OCI-LY3 (cell line): ENCODE data around the gene LRRC55.

Source experiments
- H2AFZ ChIP-seq: fragments of 200-600, 300-600 bp; shearing (Covaris generic); 2 replicates; pipeline ENCODE4 v1.6.0; 2014; ENCODE audit warnings: antibody characterized with exemption, low read depth, low read length
- H3K27ac ChIP-seq: fragments of 200-600, 300-600 bp; sonication (generic); 2 replicates; pipeline ENCODE4 v1.5.1; 2014; ENCODE audit warnings: mild to moderate bottlenecking, low read length, moderate library complexity, mixed read lengths
- H3K27me3 ChIP-seq: fragments of 200-600, 300-600 bp; sonication (generic); 2 replicates; pipeline ENCODE4 v1.6.1; 2014; ENCODE audit warnings: low read depth, low read length, mixed read lengths
- H3K36me3 ChIP-seq: fragments of 200-600, 300-600 bp; sonication (generic); replicated peaks from 2 replicates; pipeline ENCODE3; 2014; ENCODE audit warnings: low read depth, low read length, mixed read lengths
- H3K4me1 ChIP-seq: fragments of 300-600, 200-600 bp; sonication (generic); 2 replicates; pipeline ENCODE4 v1.6.1; 2014; ENCODE audit warnings: low read length, mixed read lengths
- H3K4me2 ChIP-seq: fragments of 200-600, 300-600 bp; sonication (generic); 2 replicates; pipeline ENCODE4 v1.6.1; 2014; ENCODE audit warnings: low read length, mixed read lengths
- H3K4me3 ChIP-seq: fragments of 300-600, 200-600 bp; sonication (generic); 2 replicates; pipeline ENCODE4 v1.5.1; 2014; ENCODE audit warnings: antibody characterized with exemption, mild to moderate bottlenecking, low read length, moderate library complexity
- H3K79me2 ChIP-seq: fragments of 300-600, 200-600 bp; shearing (Covaris generic); 2 replicates; pipeline ENCODE4 v1.6.1; 2014; ENCODE audit warnings: mild to moderate bottlenecking, low read length, mixed read lengths
- H3K9ac ChIP-seq: fragments of 300-600, 200-600 bp; shearing (Covaris generic); 2 replicates; pipeline ENCODE4 v1.6.0; 2014; ENCODE audit warnings: mild to moderate bottlenecking, low read length, moderate library complexity
- H3K9me3 ChIP-seq: fragments of 200-600, 300-600 bp; shearing (Covaris generic); 2 replicates; pipeline ENCODE4 v1.6.1; 2014; ENCODE audit warnings: low read length, mixed read lengths; ENCODE audit not compliant: insufficient read depth
- H4K20me1 ChIP-seq: fragments of 200-600, 300-600 bp; sonication (generic); 2 replicates; pipeline ENCODE4 v1.6.1; 2016; ENCODE audit warnings: low read length, mixed read lengths; ENCODE audit not compliant: insufficient read depth
- CTCF ChIP-seq: fragments of 200-600, 300-600 bp; sonication (generic); IDR thresholded peaks from 2 replicates; pipeline ENCODE4 v1.5.1; 2014; ENCODE audit warnings: antibody characterized with exemption, low read length, low read depth
- EZH2phosphoT487 ChIP-seq: fragments of 200-600 bp; shearing (Covaris generic); IDR thresholded peaks from 2 replicates; pipeline ENCODE4 v1.6.1; 2018; ENCODE audit warnings: antibody characterized with exemption, mixed run types, low read depth

The LRRC55 gene

GRCh38 chr11:57237204-57237681 lies 55.5 kb downstream of the LRRC55 start, which contains the start of gene APLNR:
Gene APLNR (minus strand): TSS chr11:57237250. CDS start chr11:57237004, 246 bp downstream.
- no peak within 1 kb of the TSS for H3K9ac ChIP-seq
- H3K79me2 ChIP-seq, result no peaks in the 10 kb centered on the region
- peaks cover 58% of the 10 kb centered on the region for H3K27me3 ChIP-seq
- H3K27ac ChIP-seq, result no peak within 1 kb of the TSS
- no peaks in the 10 kb centered on the region for H3K36me3 ChIP-seq
- no peak within 1 kb of the TSS for H2AFZ ChIP-seq
- TF ChIP-seq CTCF (no peak), EZH2phosphoT487 (no peak)
- no peak within 1 kb of the TSS for H3K4me2 ChIP-seq
- H4K20me1 ChIP-seq, result no peaks in the 10 kb centered on the region
- no peak within 1 kb of the TSS for H3K4me3 ChIP-seq
- no peaks in the 10 kb centered on the region for H3K4me1 ChIP-seq
- no peaks in the 10 kb centered on the region for H3K9me3 ChIP-seq

- Histone ChIP-seq H3K27me3 (peaks cover 37% of the 10 kb centered on the region), H3K36me3 (no peaks in the 10 kb centered on the region), H3K4me2 (no peak overlapping the region), H4K20me1 (no peaks in the 10 kb centered on the region), H3K27ac (no peak overlapping the region), H2AFZ (no peak overlapping the region), H3K4me3 (no peak overlapping the region), H3K9ac (no peak overlapping the region), H3K9me3 (no peaks in the 10 kb centered on the region), H3K4me1 (no peaks in the 10 kb centered on the region), H3K79me2 (no peaks in the 10 kb centered on the region)
- no peak for TF ChIP-seq CTCF
- TF ChIP-seq EZH2phosphoT487, result no peak
Measured at GRCh38 chr11:57239348-57239747, 57.6 kb downstream of the LRRC55 start.

GRCh38 chr11:57240007-57240406 lies 58.3 kb downstream of the LRRC55 start:
- no peak overlapping the region for H3K27ac ChIP-seq
- H3K4me3 ChIP-seq, result no peak overlapping the region
- H3K27me3 ChIP-seq, result peaks cover 30% of the 10 kb centered on the region
- H3K9ac ChIP-seq, result no peak overlapping the region
- no peaks in the 10 kb centered on the region for H4K20me1 ChIP-seq
- H3K79me2 ChIP-seq, result no peaks in the 10 kb centered on the region
- H3K4me1 ChIP-seq, result no peaks in the 10 kb centered on the region
- no peak overlapping the region for H3K4me2 ChIP-seq
- no peaks in the 10 kb centered on the region for H3K9me3 ChIP-seq
- no peaks in the 10 kb centered on the region for H3K36me3 ChIP-seq
- H2AFZ ChIP-seq, result no peak overlapping the region
- TF ChIP-seq CTCF (no peak), EZH2phosphoT487 (no peak)

GRCh38 chr11:57240757-57241156 lies 59.0 kb downstream of the LRRC55 start:
- H3K36me3 ChIP-seq, result no peaks in the 10 kb centered on the region
- H3K27me3 ChIP-seq, result peaks cover 23% of the 10 kb centered on the region
- no peak overlapping the region for H2AFZ ChIP-seq

More at GRCh38 chr11:57240757-57241156, 59.0 kb downstream of the LRRC55 start:
- Histone ChIP-seq H3K79me2 (no peaks in the 10 kb centered on the region), H3K9ac (no peak overlapping the region), H3K9me3 (no peaks in the 10 kb centered on the region), H3K4me2 (no peak overlapping the region), H3K4me1 (no peaks in the 10 kb centered on the region), H3K27ac (no peak overlapping the region), H3K4me3 (no peak overlapping the region), H4K20me1 (no peaks in the 10 kb centered on the region)
- TF ChIP-seq EZH2phosphoT487, result no peak
- TF ChIP-seq CTCF, result no peak
